HG02763 (cell line): ENCODE measurements around the gene DNMT3L.
"Not testable (repeated sequence)": the region's sequence is repeated elsewhere in the genome, so short reads cannot be mapped to it uniquely, and the experiment has no call there.

Source experiments
- ATAC-seq: cut with Tn5 transposase; IDR thresholded peaks from one replicate; pipeline ENCODE4 v1.9.1; 2021; ENCODE audit warnings: mild to moderate bottlenecking, moderate library complexity; ENCODE audit not compliant: unreplicated experiment

The DNMT3L gene

GRCh38 chr21:44261675-44262295 lies at the start of gene DNMT3L:
Gene DNMT3L, minus strand, starts transcription at chr21:44261897. Its CDS starts 638 bp downstream, at chr21:44261259.
- no peak for ATAC-seq

- ATAC-seq, result no peak
These were observed 49.2 kb upstream of the DNMT3L start for GRCh38 chr21:44310628-44311507.

GRCh38 chr21:44306936-44307704 lies 45.4 kb upstream of the DNMT3L start:
- no peak for ATAC-seq

GRCh38 chr21:44305691-44306090 lies 44.0 kb upstream of the DNMT3L start:
- ATAC-seq, result no peak

- ATAC-seq, result no peak
These were observed 43.2 kb upstream of the DNMT3L start for GRCh38 chr21:44304877-44305293.

- no peak for ATAC-seq
These were observed 42.4 kb upstream of the DNMT3L start for GRCh38 chr21:44304011-44304616.

GRCh38 chr21:44303490-44303981 lies 41.8 kb upstream of the DNMT3L start:
- ATAC-seq, result no peak

- not testable (repeated sequence) for ATAC-seq
These were observed 41.1 kb upstream of the DNMT3L start for GRCh38 chr21:44302573-44303401.

GRCh38 chr21:44301961-44302406 lies 40.3 kb upstream of the DNMT3L start:
- ATAC-seq, result no peak

GRCh38 chr21:44301141-44301540 lies 39.4 kb upstream of the DNMT3L start:
- ATAC-seq, result no peak

- ATAC-seq, result peak; percentile 25
These were observed 38.7 kb upstream of the DNMT3L start for GRCh38 chr21:44300262-44300959.

- peak; percentile 45 for ATAC-seq
These were observed 38.0 kb upstream of the DNMT3L start, which contains the start of gene PFKL for GRCh38 chr21:44299458-44300261. Gene PFKL, plus strand, starts transcription at chr21:44300053. Its CDS starts 53 bp downstream, at chr21:44300106.

GRCh38 chr21:44299085-44299457 lies 37.4 kb upstream of the DNMT3L start:
- no peak for ATAC-seq

GRCh38 chr21:44298301-44298700 lies 36.6 kb upstream of the DNMT3L start:
- no peak for ATAC-seq

- no peak for ATAC-seq
These were observed 36.0 kb upstream of the DNMT3L start for GRCh38 chr21:44297525-44298290.

GRCh38 chr21:44296916-44297315 lies 35.2 kb upstream of the DNMT3L start:
- no peak for ATAC-seq

GRCh38 chr21:44296103-44296519 lies 34.4 kb upstream of the DNMT3L start:
- no peak for ATAC-seq

GRCh38 chr21:44295646-44296045 lies 33.9 kb upstream of the DNMT3L start:
- ATAC-seq, result no peak
